Hindlimb muscle (tissue), 1 donor: ENCODE data around the gene UROC1. TPM values are rescaled to one million over a fixed set of nuclear protein-coding genes. Genes with fewer than 3 reads are reported as not detected.

Experiments
- DNase-seq: peaks from one replicate; pipeline ENCODE4 v3.0.0-alpha.2; 2013
- polyA plus RNA-seq: library from polyadenylated mRNA; unstranded; fragments of 120-200 nt; gene quantifications from one replicate; pipeline ENCODE4 v1.2.1, GENCODE V29; 2013; ENCODE audit not compliant: insufficient read length

UROC1 gene
- polyA plus RNA-seq, 1 donor, result 0.14 TPM

GRCh38 chr3:126516152-126516935 is 1.2 kb downstream of the UROC1 start:
- no peak for DNase-seq

- DNase-seq, result no peak
Measured at GRCh38 chr3:126515066-126515706, 2.4 kb downstream of the UROC1 start.

GRCh38 chr3:126514161-126514560 is 3.4 kb downstream of the UROC1 start:
- DNase-seq, result no peak

- DNase-seq, result no peak
Measured at GRCh38 chr3:126512916-126513650, 4.5 kb downstream of the UROC1 start.

- DNase-seq, result no peak
Measured at GRCh38 chr3:126512026-126512425, 5.5 kb downstream of the UROC1 start.

DNA sequence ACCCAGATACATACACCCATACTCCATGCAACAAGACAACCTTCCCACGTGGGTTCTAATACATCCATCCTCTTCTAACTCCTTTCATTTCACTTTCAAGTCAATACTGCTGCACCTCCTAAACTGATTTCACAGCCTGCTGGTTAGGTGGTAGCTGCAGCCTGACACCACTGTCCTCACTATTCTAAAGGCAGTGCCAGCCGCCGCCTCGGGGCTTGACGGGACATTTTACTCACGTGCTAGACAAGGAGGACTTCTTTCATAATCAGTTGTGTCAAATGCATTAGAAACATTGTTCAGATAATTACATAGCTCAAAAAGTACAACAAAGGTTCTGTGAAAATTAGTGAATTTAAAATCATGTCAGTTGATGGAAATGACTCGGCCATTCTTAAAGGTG is 6.3 kb downstream of the UROC1 start:
- no peak for DNase-seq

DNA sequence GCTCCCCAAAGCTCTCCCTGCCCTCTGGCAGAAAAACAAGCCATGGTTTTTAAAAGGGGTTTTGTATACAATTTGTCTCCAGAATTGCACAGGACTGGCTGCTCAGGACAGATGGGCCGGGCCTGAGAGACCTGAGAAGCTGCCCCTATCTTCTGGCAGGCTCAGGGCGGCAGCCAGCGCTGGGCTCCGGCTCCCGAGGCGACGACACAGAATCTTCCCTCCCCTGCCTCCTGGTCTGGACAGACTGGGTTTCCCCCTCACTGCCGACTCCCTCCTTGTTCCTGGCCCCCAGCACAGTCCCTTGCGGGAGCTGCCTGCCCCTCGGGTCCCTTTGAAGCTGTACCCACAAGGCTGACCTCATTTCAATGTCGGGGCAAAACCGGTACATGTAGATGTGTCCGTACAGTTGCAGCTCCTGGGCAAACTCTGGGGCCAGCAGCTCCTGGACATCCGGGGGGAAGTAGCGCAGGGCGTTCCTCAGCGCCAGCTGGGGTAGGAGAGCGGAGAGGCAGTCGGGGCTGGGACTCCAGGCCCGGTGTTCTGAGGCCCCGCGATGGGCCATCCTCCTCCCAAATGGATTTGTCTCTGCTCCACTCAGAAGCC is 7.2 kb downstream of the UROC1 start:
- DNase-seq, result no peak

DNA sequence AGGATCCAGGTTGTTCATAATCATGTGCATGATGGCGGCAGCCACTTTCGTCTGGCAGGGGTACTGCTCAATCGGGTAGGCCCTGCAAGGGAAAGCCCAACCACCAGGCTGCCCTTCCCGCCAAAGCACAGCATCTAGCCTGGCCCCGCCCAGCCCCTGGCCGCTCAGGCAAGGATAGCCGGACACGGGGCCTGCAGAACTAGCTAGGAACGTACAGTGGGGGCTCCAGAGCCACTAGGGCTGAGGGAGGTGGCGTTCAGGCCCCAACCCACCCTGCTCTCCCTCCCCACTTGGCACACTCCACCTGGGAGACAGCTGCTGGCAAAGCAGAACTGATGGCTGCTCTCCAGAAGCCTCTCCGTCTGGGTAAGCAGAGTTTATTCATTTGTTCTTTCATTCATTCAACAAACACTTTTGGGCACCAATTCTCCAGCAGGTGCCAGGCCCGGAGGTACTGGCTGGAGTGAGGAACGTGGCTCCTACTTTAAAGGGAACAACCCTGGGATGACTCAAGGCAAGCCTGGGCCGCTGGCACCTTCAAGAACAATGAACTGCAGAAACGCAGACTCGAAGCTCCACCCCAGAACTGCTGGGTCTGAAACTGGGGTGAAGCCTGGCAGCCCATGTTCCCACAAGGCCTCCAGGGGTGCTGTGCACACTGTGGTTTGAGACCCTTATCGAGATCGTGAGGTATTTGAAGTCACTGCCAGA is 7.8 kb downstream of the UROC1 start:
- DNase-seq, result no peak

DNA sequence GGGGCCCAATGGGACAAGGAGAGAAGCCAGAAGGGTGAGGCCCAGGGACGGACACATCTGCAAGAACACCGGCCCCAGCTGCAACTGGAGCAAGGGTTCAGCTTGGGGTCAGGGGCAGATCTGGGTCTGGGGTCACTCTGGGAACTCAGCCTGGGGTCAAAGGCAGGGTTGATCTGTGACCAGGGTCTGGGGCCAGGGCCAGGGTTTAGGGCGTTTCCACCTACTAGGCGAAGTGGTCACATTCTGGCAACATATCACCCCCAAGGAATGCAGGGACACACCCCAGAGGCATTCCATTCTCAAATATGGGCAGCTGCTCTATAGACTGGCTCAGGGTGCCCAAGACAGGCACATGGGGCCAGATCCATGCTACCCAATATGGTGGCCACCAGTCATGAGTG is 9.0 kb downstream of the UROC1 start:
- no peak for DNase-seq

DNA sequence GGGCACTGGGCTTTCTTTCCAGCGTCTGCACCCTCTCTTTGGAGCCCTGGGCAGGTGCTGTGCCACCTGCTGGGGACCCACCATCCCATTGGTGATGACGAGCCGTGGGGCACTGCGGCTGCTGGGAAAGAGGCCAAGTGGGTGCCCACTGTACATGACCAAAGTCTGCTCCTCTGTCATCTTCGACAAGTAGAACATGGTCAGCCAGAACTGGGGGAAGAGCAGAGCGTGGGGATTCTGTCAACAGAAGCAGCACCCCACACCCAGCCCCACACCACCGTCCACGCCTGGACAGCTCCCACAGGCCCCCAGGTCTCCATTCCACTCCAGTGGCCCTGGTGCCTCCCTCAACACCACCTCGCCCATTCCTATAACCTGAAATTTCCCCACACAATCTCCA is 9.7 kb downstream of the UROC1 start:
- DNase-seq, result no peak

GRCh38 chr3:126503701-126504100 is 13.9 kb downstream of the UROC1 start:
- no peak for DNase-seq

- DNase-seq, result no peak
Measured at GRCh38 chr3:126502656-126503055, 14.9 kb downstream of the UROC1 start.

GRCh38 chr3:126501736-126502135 is 15.8 kb downstream of the UROC1 start:
- no peak for DNase-seq

DNA sequence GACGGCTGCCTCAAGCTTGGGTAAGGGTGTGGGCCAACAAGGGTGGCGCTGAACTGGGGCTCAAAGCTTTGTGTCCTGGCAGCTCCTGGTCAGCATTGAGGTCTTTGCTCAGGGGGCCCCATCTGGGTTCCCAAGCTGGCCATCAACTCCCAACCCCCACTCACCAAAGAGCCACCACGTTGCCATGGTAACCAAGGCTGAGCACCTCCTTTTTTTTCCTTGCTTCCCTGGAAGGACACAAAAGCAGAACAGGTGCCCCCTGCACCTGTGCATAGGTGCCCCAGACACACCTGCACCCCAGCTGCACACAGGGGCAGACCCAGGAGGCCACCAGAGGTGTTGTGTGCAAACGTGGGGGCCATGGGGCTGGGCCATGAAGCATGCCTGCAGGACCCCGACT is 16.5 kb downstream of the UROC1 start:
- DNase-seq, result no peak

GRCh38 chr3:126500016-126500415 is 17.6 kb downstream of the UROC1 start:
- no peak for DNase-seq

GRCh38 chr3:126499401-126499800 is 18.2 kb downstream of the UROC1 start:
- DNase-seq, result no peak

DNA sequence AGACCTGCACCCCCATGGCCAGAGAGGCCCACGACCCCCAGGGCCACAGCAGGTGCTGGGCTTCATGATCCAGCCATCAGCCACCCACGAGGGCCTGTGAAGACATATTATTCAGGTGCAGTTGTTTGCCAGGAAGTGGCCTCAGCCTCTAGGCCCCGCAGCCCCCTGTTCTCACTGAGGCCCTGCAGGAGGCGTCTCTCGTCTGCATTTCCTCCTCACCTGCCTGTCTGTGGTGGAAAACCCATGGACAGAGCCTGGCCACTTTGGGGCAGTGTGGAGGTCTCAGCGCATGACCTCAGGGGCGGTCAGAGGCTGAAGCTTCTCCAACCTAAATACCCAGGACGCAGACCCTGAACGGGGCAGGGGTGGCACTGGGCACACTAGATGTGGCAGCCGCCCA is 18.6 kb downstream of the UROC1 start:
- DNase-seq, result no peak

GRCh38 chr3:126498461-126498860 is 19.1 kb downstream of the UROC1 start:
- DNase-seq, result no peak

DNA sequence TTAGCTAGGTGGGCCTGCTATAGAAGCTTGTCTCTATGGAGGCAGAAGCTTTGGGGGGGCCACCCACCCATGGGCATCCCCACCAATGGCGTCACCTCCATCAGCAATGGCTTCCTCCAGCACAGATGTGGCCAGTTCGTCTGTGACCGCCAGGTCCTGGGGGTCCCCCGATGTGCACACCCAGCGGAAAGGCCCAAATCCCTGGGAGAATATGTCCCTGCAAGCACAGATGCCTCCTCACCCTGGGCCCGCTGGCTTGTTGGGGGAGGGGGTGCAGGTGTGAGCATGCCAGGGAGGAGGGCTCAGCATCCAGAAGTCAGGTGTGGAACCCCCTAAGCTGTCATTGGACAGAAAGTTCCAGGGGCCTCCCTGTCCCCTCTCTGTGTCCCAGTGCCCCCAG is 19.6 kb downstream of the UROC1 start:
- no peak for DNase-seq

GRCh38 chr3:126496894-126497850 is 20.4 kb downstream of the UROC1 start:
- no peak for DNase-seq

GRCh38 chr3:126495786-126496185 is 21.8 kb downstream of the UROC1 start:
- no peak for DNase-seq

- DNase-seq, result no peak
Measured at GRCh38 chr3:126494970-126495230, 22.7 kb downstream of the UROC1 start.
